Activated naive CD4-positive, alpha-beta T cell treated with anti-CD3 and anti-CD28 coated beads, Interleukin-2, amount 10 ng/mL, durations not matched to agents 7 days and 5 days (primary cell): ENCODE measurements around the gene SMIM9.
"Not testable (repeated sequence)": the region's sequence is repeated elsewhere in the genome, so short reads cannot be mapped to it uniquely, and the experiment has no call there.

Experiments
- CTCF ChIA-PET: fragments of 350-600 bp; sonication (Branson Sonifier 250); formaldehyde crosslinking; loops from one replicate; lab custom pipeline; 2021; ENCODE audit warnings: antibody characterized with exemption; lab: Charles Lee
- DNase-seq: peaks from one replicate; pipeline ENCODE4 v3.0.0-alpha.2; 2020
- H3K27ac Mint-ChIP-seq: one replicate; pipeline ENCODE4 v1.8.0; 2021; ENCODE audit warnings: mild to moderate bottlenecking, moderate library complexity, mixed read lengths
- H3K27me3 Mint-ChIP-seq: one replicate; pipeline ENCODE4 v1.8.0; 2021; ENCODE audit warnings: mild to moderate bottlenecking, mixed read lengths
- H3K36me3 Mint-ChIP-seq: one replicate; pipeline ENCODE4 v1.8.0; 2021; ENCODE audit warnings: mixed read lengths
- H3K4me1 Mint-ChIP-seq: one replicate; pipeline ENCODE4 v1.8.0; 2021; ENCODE audit warnings: mixed read lengths
- H3K4me3 Mint-ChIP-seq: one replicate; pipeline ENCODE4 v1.8.0; 2021; ENCODE audit warnings: mild to moderate bottlenecking, moderate library complexity, mixed read lengths
- H3K9me3 Mint-ChIP-seq: one replicate; pipeline ENCODE4 v1.8.0; 2021; ENCODE audit warnings: mixed read lengths

Gene SMIM9

DNA sequence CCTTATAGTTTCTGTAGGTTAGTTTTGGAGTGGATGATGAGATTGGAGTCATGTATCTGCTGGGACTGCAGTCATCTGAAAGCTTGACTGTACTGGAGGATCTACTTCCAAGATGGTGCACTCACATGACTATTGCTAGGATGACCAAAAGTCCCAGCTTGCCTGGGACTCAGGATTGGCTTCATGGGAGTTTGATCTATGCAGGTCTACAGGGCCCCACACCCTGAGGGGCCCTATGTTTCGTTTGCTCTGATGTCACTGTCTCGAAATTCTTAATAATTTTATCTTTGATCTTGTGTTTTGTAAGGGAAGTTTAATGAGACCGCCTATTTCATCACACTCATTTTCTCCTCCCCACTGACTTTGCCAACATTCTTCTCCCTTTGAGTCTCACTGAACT lies at the start of gene SMIM9:
SMIM9 (minus strand) TSS at position 101 of the 400 bp plus-strand sequence. CDS start 3,806 bp downstream, outside the sequence.
- DNase-seq: no peak
- Mint-ChIP-seq H3K27ac (no peak within 1 kb of the TSS), H3K4me1 (peaks cover 9% of the 10 kb centered on the region), H3K36me3 (no peaks in the 10 kb centered on the region), H3K9me3 (no peaks in the 10 kb centered on the region), H3K4me3 (no peak within 1 kb of the TSS), H3K27me3 (no peaks in the 10 kb centered on the region)
- CTCF ChIA-PET: interaction anchor here (1.2 kb wide), 1 partner anchor 84 kb away, joined by 3 read pairs; no protein-coding TSS in a partner anchor

DNA sequence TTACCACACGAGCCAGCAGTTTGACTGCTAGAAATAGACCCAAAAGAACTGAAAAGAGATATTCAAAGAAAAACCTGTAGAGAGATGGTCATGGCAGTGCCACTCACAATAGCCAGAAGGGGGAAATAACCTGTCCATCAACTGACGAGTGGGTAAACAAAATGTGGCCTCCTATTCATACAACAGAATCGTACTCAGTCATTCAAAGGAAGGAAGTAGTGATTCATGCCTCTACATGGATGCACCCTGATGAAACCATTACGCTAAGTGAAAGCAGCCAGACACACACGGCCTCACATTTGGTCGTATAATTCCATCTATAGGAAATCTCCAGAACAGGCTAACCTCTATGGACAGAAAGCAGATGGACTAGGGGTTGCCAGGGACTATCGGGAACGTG lies 49.6 kb upstream of the SMIM9 start:
- H3K27me3 Mint-ChIP-seq, CTCF ChIA-PET, DNase-seq, H3K27ac Mint-ChIP-seq, H3K4me3 Mint-ChIP-seq, H3K4me1 Mint-ChIP-seq, H3K9me3 Mint-ChIP-seq, H3K36me3 Mint-ChIP-seq: not testable (repeated sequence)

DNA sequence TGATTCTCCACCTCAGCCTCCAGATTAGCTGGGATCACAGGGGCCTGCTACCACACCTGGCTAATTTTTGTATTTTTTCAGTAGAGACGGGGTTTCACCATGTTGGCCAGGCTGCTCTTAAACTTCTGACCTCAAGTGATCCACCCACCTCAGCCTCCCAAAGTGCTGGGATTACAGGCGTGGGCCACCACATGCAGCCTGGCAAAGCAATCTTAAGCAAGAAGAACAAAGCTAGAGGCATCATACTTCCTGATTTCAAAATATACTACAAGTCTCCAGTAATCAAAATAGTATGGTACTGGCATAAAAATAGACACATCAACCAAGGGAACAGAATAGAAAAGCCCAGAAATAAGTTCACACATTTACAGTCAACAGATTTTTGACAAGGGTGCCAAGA lies 38.9 kb upstream of the SMIM9 start:
- Mint-ChIP-seq H3K27ac (no peak overlapping the region), H3K9me3 (peaks cover 13% of the 10 kb centered on the region), H3K4me1 (no peaks in the 10 kb centered on the region), H3K36me3 (no peaks in the 10 kb centered on the region), H3K4me3 (no peak overlapping the region), H3K27me3 (peaks cover 4% of the 10 kb centered on the region)
- no peak for DNase-seq
- CTCF ChIA-PET: no interaction called here

DNA sequence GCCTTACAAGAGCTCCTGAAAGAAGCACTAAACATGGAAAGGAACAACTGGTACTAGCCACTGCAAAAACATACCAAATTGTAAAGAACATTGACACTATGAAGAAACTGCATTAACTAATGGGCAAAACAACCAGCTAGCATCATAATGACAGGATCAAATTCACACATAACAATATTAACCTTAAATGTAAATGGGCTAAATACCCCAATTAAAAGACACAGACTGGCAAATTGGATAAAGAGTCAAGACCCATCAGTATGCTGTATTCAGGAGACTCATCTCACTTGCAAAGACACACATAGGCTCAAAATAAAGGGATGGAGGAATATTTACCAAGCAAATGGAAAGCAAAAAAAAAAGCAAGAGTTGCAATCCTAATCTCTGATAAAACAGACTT lies 34.1 kb upstream of the SMIM9 start:
- peaks cover 16% of the 10 kb centered on the region for H3K9me3 Mint-ChIP-seq
- H3K27me3 Mint-ChIP-seq, H3K4me3 Mint-ChIP-seq, CTCF ChIA-PET, H3K36me3 Mint-ChIP-seq, H3K4me1 Mint-ChIP-seq, DNase-seq, H3K27ac Mint-ChIP-seq: not testable (repeated sequence)

- Mint-ChIP-seq H3K27ac (no peak overlapping the region), H3K4me1 (no peaks in the 10 kb centered on the region), H3K27me3 (no peaks in the 10 kb centered on the region), H3K4me3 (no peak overlapping the region), H3K9me3 (no peaks in the 10 kb centered on the region), H3K36me3 (peaks cover 2% of the 10 kb centered on the region)
- CTCF ChIA-PET: no interaction called here
- DNase-seq: no peak
Measured at GRCh38 chrX:154855256-154855655, 20.8 kb upstream of the SMIM9 start.

GRCh38 chrX:154850957-154851611 lies 16.6 kb upstream of the SMIM9 start:
- H3K36me3 Mint-ChIP-seq: no peaks in the 10 kb centered on the region
- DNase-seq: no peak
- no peak overlapping the region for H3K4me3 Mint-ChIP-seq
- no peaks in the 10 kb centered on the region for H3K4me1 Mint-ChIP-seq
- no peaks in the 10 kb centered on the region for H3K9me3 Mint-ChIP-seq
- CTCF ChIA-PET: no interaction called here
- H3K27me3 Mint-ChIP-seq: no peaks in the 10 kb centered on the region
- H3K27ac Mint-ChIP-seq: no peak overlapping the region

GRCh38 chrX:154840856-154841255 lies 6.4 kb upstream of the SMIM9 start:
- Mint-ChIP-seq H3K9me3 (no peaks in the 10 kb centered on the region), H3K36me3 (no peaks in the 10 kb centered on the region), H3K4me3 (no peak overlapping the region), H3K27me3 (no peaks in the 10 kb centered on the region), H3K27ac (no peak overlapping the region), H3K4me1 (peaks cover 5% of the 10 kb centered on the region)
- no peak for DNase-seq
- CTCF ChIA-PET: interaction anchor here (2.0 kb wide), 1 partner anchor 91 kb away, joined by 9 read pairs; the partner anchor contains the start of gene GAB3

GRCh38 chrX:154836163-154836562 lies 1.7 kb upstream of the SMIM9 start:
- no peaks in the 10 kb centered on the region for H3K27me3 Mint-ChIP-seq
- H3K36me3 Mint-ChIP-seq: no peaks in the 10 kb centered on the region
- CTCF ChIA-PET: no interaction called here
- no peak overlapping the region for H3K27ac Mint-ChIP-seq
- no peaks in the 10 kb centered on the region for H3K9me3 Mint-ChIP-seq
- no peak overlapping the region for H3K4me3 Mint-ChIP-seq
- DNase-seq: no peak
- peaks cover 5% of the 10 kb centered on the region for H3K4me1 Mint-ChIP-seq

- CTCF ChIA-PET: interaction anchor here (1.2 kb wide), 1 partner anchor 84 kb away, joined by 3 read pairs; no protein-coding TSS in a partner anchor
- peaks cover 15% of the 10 kb centered on the region for H3K4me1 Mint-ChIP-seq
- no peak overlapping the region for H3K4me3 Mint-ChIP-seq
- no peaks in the 10 kb centered on the region for H3K9me3 Mint-ChIP-seq
- H3K36me3 Mint-ChIP-seq: no peaks in the 10 kb centered on the region
- H3K27ac Mint-ChIP-seq: no peak overlapping the region
- no peak for DNase-seq
- no peaks in the 10 kb centered on the region for H3K27me3 Mint-ChIP-seq
Measured at GRCh38 chrX:154833746-154834274, 652 bp downstream of the SMIM9 start.

DNA sequence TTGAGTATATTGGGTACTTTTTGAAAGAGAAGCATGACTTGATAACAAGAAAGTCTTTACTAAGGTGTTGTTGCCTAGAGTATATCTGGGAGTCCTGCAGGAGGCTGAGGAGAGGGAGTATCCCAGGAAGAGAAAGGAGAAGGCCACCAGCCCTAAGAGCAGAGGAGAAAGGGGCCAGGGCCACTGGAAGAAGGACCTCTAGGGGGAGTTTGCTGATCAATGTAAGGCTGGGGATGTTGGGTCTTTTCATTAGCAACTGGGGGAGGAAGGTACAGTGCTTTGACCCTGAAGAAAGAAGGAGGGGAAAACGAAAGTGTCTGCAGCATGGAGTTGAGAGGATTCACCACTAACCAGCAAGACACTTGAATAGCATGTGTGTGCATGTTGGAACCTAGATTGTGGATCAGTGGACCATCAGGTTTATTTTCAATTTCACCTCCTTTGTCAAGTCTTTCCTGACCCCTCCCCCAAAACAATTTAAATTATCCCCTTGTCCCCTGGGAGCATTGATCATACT lies 4.5 kb downstream of the SMIM9 start:
- no peaks in the 10 kb centered on the region for H3K27me3 Mint-ChIP-seq
- CTCF ChIA-PET: no interaction called here
- no peak for DNase-seq
- no peaks in the 10 kb centered on the region for H3K9me3 Mint-ChIP-seq
- H3K4me3 Mint-ChIP-seq: no peak overlapping the region
- H3K4me1 Mint-ChIP-seq: peaks cover 27% of the 10 kb centered on the region
- H3K36me3 Mint-ChIP-seq: no peaks in the 10 kb centered on the region
- H3K27ac Mint-ChIP-seq: no peak overlapping the region

GRCh38 chrX:154829134-154829533 lies 5.3 kb downstream of the SMIM9 start:
- no peak overlapping the region for H3K4me3 Mint-ChIP-seq
- no peaks in the 10 kb centered on the region for H3K9me3 Mint-ChIP-seq
- no peak overlapping the region for H3K27ac Mint-ChIP-seq
- no peaks in the 10 kb centered on the region for H3K36me3 Mint-ChIP-seq
- CTCF ChIA-PET: no interaction called here
- H3K27me3 Mint-ChIP-seq: no peaks in the 10 kb centered on the region
- DNase-seq: no peak
- peaks cover 27% of the 10 kb centered on the region for H3K4me1 Mint-ChIP-seq

GRCh38 chrX:154828016-154828408 lies 6.5 kb downstream of the SMIM9 start:
- CTCF ChIA-PET: no interaction called here
- H3K9me3 Mint-ChIP-seq: no peaks in the 10 kb centered on the region
- peaks cover 27% of the 10 kb centered on the region for H3K4me1 Mint-ChIP-seq
- DNase-seq: no peak
- no peak overlapping the region for H3K4me3 Mint-ChIP-seq
- no peaks in the 10 kb centered on the region for H3K27me3 Mint-ChIP-seq
- H3K36me3 Mint-ChIP-seq: no peaks in the 10 kb centered on the region
- H3K27ac Mint-ChIP-seq: no peak overlapping the region

- peak; percentile 23 for DNase-seq
- peak overlapping the region; percentile 83 for H3K27ac Mint-ChIP-seq
- peaks cover 2% of the 10 kb centered on the region for H3K27me3 Mint-ChIP-seq
- peaks cover 27% of the 10 kb centered on the region for H3K4me1 Mint-ChIP-seq
- CTCF ChIA-PET: no interaction called here
- no peak overlapping the region for H3K4me3 Mint-ChIP-seq
- no peaks in the 10 kb centered on the region for H3K36me3 Mint-ChIP-seq
- no peaks in the 10 kb centered on the region for H3K9me3 Mint-ChIP-seq
Measured at GRCh38 chrX:154827194-154828015, 7.1 kb downstream of the SMIM9 start.

DNA sequence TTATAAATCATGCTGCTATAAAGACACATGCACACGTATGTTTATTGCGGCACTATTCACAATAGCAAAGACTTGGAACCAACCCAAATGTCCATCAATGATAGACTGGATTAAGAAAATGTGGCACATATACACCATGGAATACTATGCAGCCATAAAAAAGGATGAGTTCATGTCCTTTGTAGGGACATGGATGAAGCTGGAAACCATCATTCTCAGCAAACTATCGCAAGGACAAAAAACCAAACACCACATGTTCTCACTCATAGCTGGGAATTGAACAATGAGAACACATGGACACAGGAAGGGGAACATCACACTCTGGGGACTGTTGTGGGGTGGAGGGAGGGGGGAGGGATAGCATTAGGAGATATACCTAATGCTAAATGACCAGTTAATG lies 8.9 kb downstream of the SMIM9 start:
- H3K9me3 Mint-ChIP-seq, DNase-seq, H3K27ac Mint-ChIP-seq, H3K36me3 Mint-ChIP-seq, H3K4me3 Mint-ChIP-seq, CTCF ChIA-PET, H3K27me3 Mint-ChIP-seq: not testable (repeated sequence)
- H3K4me1 Mint-ChIP-seq: peaks cover 27% of the 10 kb centered on the region
